Choroid plexus epithelial cell (primary cell): ENCODE results near the gene MYOG.

Experiments
- DNase-seq: peaks from one replicate; pipeline ENCODE4 v3.0.0-alpha.2; 2010; ENCODE audit warnings: low read depth
- H3K4me3 ChIP-seq: 2 replicates; pipeline ENCODE4 v1.5.1; 2011; ENCODE audit warnings: low read depth, mild to moderate bottlenecking, control low read depth, low read length, moderate library complexity
- CTCF ChIP-seq: conservative IDR thresholded peaks from 2 replicates; pipeline ENCODE4 v1.5.1; 2011; ENCODE audit warnings: low read depth, mild to moderate bottlenecking, control low read depth, inconsistent platforms, low read length, moderate library complexity

MYOG gene

GRCh38 chr1:203124011-203124410, 38.2 kb upstream of the MYOG start:
- no peak overlapping the region for H3K4me3 ChIP-seq
- DNase-seq = no peak
- no peak for TF ChIP-seq CTCF

- TF ChIP-seq CTCF = no peak
- no peak for DNase-seq
- H3K4me3 ChIP-seq = no peak overlapping the region
Measured at GRCh38 chr1:203122159-203122558, 36.3 kb upstream of the MYOG start.

- no peak for TF ChIP-seq CTCF
- no peak overlapping the region for H3K4me3 ChIP-seq
- no peak for DNase-seq
Measured at GRCh38 chr1:203121186-203122015, 35.6 kb upstream of the MYOG start.

GRCh38 chr1:203120325-203121153, 34.7 kb upstream of the MYOG start:
- no peak overlapping the region for H3K4me3 ChIP-seq
- DNase-seq = no peak
- no peak for TF ChIP-seq CTCF

GRCh38 chr1:203117611-203118575, 32.1 kb upstream of the MYOG start:
- peak; percentile 74 for DNase-seq
- peak; percentile 87 for TF ChIP-seq CTCF
- no peak overlapping the region for H3K4me3 ChIP-seq

- TF ChIP-seq CTCF = no peak
- no peak for DNase-seq
- no peak overlapping the region for H3K4me3 ChIP-seq
Measured at GRCh38 chr1:203116091-203116820, 30.4 kb upstream of the MYOG start.
